Psoas muscle (tissue), 8 donors: ENCODE results near the gene MTHFR. TPM values are rescaled to one million over a fixed set of nuclear protein-coding genes. Genes with fewer than 3 reads are reported as not detected.

Experiments
- ATAC-seq, 4 donors: fragments of 200-7000 bp; cut with Tn5 transposase; one replicate each; pipeline ENCODE4 v1.9.1; 2020; ENCODE audit warnings: moderate library complexity in 3 of 4, mild to moderate bottlenecking in 2 of 4
- DNase-seq, 2 donors: peaks; one replicate each; pipeline ENCODE4 v3.0.0-alpha.2; 2020
- H3K27ac ChIP-seq: fragments of 200-600 bp; one replicate; pipeline ENCODE4 v1.8.0; 2022
- H3K27me3 ChIP-seq, 3 donors: fragments of 200-600 bp in 1 of 3; one replicate each; pipeline versions ENCODE4 v1.6.1 to v1.8.0; 2013 to 2022; ENCODE audit warnings: low read length in 2 of 3, mild to moderate bottlenecking in 2 of 3, moderate library complexity in 1 of 3; ENCODE audit not compliant: insufficient read depth in 3 of 3
- H3K36me3 ChIP-seq, 2 donors: fragments of 200-600 bp in 1 of 2; one replicate each; pipeline versions ENCODE4 v1.6.1 to v1.8.0; 2013 to 2022; ENCODE audit warnings: low read depth in 1 of 2, mild to moderate bottlenecking in 1 of 2, moderate library complexity in 1 of 2; ENCODE audit not compliant: insufficient read depth in 1 of 2
- H3K4me1 ChIP-seq: fragments of 200-600 bp; one replicate; pipeline ENCODE4 v1.8.0; 2022
- H3K4me3 ChIP-seq: fragments of 200-600 bp; one replicate; pipeline ENCODE4 v1.8.0; 2022; ENCODE audit warnings: mild to moderate bottlenecking
- H3K9me3 ChIP-seq: fragments of 200-600 bp; one replicate; pipeline ENCODE4 v1.8.0; 2022
- WGBS, 3 donors: extraction: QIAGEN DNeasy Blood & Tissue Kit; methylation state at CpG; one replicate each; pipeline versions ENCODE4 v1.1.6 to v1.1.7; 2013; 5-methylcytosine and 5-hydroxymethylcytosine counted together
- intact Hi-C, 2 donors: fragments of 100-400 bp; cut with DNase I; formaldehyde crosslinking; loops; one replicate each; pipeline versions ENCODE4 v1.11.0 to v1.14.2; 2022
- polyA plus RNA-seq, 3 donors: library from polyadenylated mRNA; stranded (reverse); fragments of 200-250 nt; gene quantifications; one replicate each; pipeline ENCODE4 v1.2.3, GENCODE V29; 2013
- total RNA-seq, 4 donors: library from RNA; stranded (reverse); fragmentation: NEBNext Ultra II Directional in 2 of 4; extraction: Animal tissue kit (Norgen Biotek cat#: 25700) in 2 of 4; gene quantifications; one replicate each; pipeline versions ENCODE4 v1.2.1 to v1.2.4, GENCODE V29; 2021 to 2023
- TF ChIP-seq, protein P1 (sequence below): fragments of 200-600 bp; IDR thresholded peaks from one replicate; pipeline ENCODE4 v1.8.0; 2022; ENCODE audit warnings: antibody characterized with exemption
- donor health status: healthy with polysubstance abuse.
- donor health status: DM: no; HTN: no; CAD: no; lungs with moderate emphysema.
- donor health status: Bipolar disorder and iron deficiency.
- donor health status: healthy.
- donor health status: DM: yes; HTN: yes; CAD: no.
- donor health status: DM: no; HTN: no; CAD: no.
- donor health status: DM: no; HTN: no; CAD: no.
- donor health status: DM: yes; HTN: yes; CAD: no.

The MTHFR gene
- total and polyA plus RNA-seq, 7 donors = 5.8 to 26.2 (median 15.3) TPM

DNA sequence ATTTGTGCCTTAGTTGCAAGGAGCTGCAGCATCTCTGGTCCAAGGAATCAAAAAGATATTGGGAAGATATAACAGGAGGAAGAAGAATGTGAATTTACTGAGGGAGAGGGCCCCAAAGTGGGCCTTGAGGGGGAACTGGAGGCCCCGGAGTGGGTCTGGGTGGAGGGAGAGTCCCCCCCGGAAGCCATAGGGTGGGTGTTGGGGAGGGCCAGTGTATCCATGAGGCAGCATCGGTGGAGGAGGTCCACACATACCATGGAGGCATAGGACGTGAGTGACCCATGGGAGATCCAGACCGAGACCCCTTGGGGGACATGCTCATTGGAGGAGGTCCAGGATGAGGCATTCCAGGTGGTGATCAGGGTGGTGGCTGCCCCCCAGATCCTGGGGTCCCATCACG lies 44.5 kb downstream of the MTHFR start:
- intact Hi-C loops = no loop called here
- Histone ChIP-seq H3K4me1 (no peaks in the 10 kb centered on the region), H3K36me3 (no peaks in the 10 kb centered on the region), H3K4me3 (no peak overlapping the region), H3K27ac (no peak overlapping the region), H3K9me3 (no peaks in the 10 kb centered on the region), H3K27me3 (peaks cover 0 to 20% (median 3%) of the 10 kb centered on the region in 3 donors)
- 75 to 82% (median 78%) methylated on average over 6 of the region's 6 CpGs for WGBS, 3 donors
- DNase-seq = no peak
- ATAC-seq = no peak
- TF ChIP-seq, protein P1, sequence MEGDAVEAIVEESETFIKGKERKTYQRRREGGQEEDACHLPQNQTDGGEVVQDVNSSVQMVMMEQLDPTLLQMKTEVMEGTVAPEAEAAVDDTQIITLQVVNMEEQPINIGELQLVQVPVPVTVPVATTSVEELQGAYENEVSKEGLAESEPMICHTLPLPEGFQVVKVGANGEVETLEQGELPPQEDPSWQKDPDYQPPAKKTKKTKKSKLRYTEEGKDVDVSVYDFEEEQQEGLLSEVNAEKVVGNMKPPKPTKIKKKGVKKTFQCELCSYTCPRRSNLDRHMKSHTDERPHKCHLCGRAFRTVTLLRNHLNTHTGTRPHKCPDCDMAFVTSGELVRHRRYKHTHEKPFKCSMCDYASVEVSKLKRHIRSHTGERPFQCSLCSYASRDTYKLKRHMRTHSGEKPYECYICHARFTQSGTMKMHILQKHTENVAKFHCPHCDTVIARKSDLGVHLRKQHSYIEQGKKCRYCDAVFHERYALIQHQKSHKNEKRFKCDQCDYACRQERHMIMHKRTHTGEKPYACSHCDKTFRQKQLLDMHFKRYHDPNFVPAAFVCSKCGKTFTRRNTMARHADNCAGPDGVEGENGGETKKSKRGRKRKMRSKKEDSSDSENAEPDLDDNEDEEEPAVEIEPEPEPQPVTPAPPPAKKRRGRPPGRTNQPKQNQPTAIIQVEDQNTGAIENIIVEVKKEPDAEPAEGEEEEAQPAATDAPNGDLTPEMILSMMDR = no peak

GRCh38 chr1:11759791-11760190 lies 46.0 kb downstream of the MTHFR start:
- H3K36me3 ChIP-seq = no peaks in the 10 kb centered on the region
- H3K27ac ChIP-seq = no peak overlapping the region
- H3K9me3 ChIP-seq = no peaks in the 10 kb centered on the region
- intact Hi-C loops = no loop called here
- H3K4me1 ChIP-seq = no peaks in the 10 kb centered on the region
- 81 to 92% (median 88%) methylated on average over 4 of the region's 4 CpGs for WGBS, 3 donors
- ATAC-seq (no peak), DNase-seq (no peak)
- no peak overlapping the region for H3K4me3 ChIP-seq
- TF ChIP-seq, protein P1 = no peak
- H3K27me3 ChIP-seq = peaks cover 0 to 20% (median 3%) of the 10 kb centered on the region in 3 donors

DNA sequence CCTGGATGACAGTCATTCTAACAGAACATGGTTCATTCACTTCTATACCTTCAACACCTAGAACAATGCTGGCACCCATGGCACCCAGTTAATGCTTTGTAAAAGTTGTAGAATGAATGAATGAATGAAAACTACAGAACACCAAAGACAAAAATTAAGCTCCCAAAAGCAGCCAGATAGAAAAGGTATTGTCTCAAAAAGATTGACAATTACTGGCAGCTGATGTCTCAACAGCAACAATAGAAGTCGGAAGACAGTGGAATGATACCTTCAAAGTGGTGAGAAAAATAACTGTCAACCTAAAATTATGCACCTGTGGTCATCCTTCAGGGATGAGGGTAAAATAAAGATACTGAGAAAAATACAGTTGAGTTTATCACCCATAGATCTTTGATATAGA lies 48.7 kb downstream of the MTHFR start:
- WGBS, 3 donors = 86 to 90% (median 89%) methylated on average over 1 of the region's 1 CpG
- Histone ChIP-seq H3K27ac (no peak overlapping the region), H3K36me3 (no peaks in the 10 kb centered on the region), H3K4me1 (no peaks in the 10 kb centered on the region), H3K4me3 (no peak overlapping the region), H3K27me3 (peaks cover 0 to 9% (median 5%) of the 10 kb centered on the region in 3 donors), H3K9me3 (no peaks in the 10 kb centered on the region)
- DNase-seq (no peak), ATAC-seq (no peak)
- TF ChIP-seq, protein P1 = no peak
- intact Hi-C loops = no loop called here

- TF ChIP-seq, protein P1 = no peak
- 52 to 64% (median 63%) methylated on average over 7 of the region's 7 CpGs for WGBS, 3 donors
- Histone ChIP-seq H3K4me3 (no peak overlapping the region), H3K4me1 (no peaks in the 10 kb centered on the region), H3K27ac (no peak overlapping the region), H3K9me3 (no peaks in the 10 kb centered on the region), H3K27me3 (peaks cover 0 to 2% (median 0%) of the 10 kb centered on the region in 3 donors), H3K36me3 (peaks cover 0 to 27% of the 10 kb centered on the region in 2 donors)
- ATAC-seq = peak in 1 of 4 donors; percentile 15
- intact Hi-C loops = no loop called here
- DNase-seq = no peak
These were observed 52.1 kb downstream of the MTHFR start for GRCh38 chr1:11753555-11754208.
